ENCODE results near the gene C20orf96. TPM values are rescaled to one million over a fixed set of nuclear protein-coding genes. Genes with fewer than 3 reads are reported as not detected.
A peak's percentile ranks its signal among the peaks of the same experiment; 100 is the strongest.

The C20orf96 gene
- total RNA-seq, 1 donor = 2.2 TPM

DNA sequence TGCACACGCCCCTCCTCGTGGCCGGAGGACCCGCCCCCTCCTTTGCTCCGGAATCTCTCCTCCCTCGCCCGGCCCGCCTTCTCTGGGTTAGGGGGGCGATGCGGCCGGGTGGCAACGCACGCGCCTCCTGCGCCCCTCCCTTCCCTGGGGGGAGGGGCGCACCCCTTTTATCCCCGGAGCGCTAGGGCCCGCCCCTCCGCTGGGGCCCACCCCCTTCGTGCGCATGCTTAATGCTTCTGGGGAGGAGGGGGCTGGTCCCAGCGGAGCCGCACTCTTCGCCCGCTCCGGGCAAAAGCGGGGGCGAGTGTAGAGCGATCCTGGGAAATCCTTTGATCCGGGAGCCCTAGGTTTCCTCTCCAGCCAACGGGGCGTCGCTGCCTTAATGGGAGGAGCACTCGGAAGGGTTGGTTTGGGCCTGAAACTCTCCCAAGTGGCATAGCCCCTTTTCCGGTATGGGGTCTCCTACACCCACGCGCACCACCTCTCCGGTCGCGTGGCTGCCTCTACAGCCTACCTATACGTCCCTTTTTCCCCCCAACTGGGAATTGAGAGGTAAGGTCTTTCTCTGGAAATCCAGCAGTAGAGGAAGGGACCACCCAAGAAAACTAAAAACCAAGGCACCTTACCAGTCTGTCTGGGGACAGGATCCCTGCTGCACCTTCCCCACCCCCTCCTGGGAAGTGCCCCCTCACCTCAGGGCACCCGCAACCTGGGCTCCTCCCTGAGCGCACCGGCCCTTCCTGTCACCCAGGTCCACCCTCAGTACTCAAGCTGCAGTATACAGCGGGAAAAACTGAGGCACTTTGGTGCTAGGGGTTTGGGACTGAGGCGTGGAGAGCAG lies 36.9 kb upstream of the C20orf96 start:
- Histone ChIP-seq H3K4me3 (ENCODE audit: insufficient read depth, low read length) (peak overlapping the region; percentile 86), H4K20me1 (ENCODE audit: insufficient read depth, low read length) (peaks cover 26% of the 10 kb centered on the region), H2AFZ (ENCODE audit: low read length) (peak overlapping the region; percentile 51), H3K27me3 (ENCODE audit: insufficient read depth, low read length) (no peaks in the 10 kb centered on the region), H3K79me2 (ENCODE audit: insufficient read depth, low read length) (peaks cover 13% of the 10 kb centered on the region), H3K4me1 (ENCODE audit: insufficient read depth, low read length) (peaks cover 30% of the 10 kb centered on the region), H3K9me3 (ENCODE audit: low read depth, low read length) (no peaks in the 10 kb centered on the region), H3K4me2 (ENCODE audit: insufficient read depth, low read length) (peak overlapping the region; percentile 95), H3K36me3 (ENCODE audit: insufficient read depth, low read length) (no peaks in the 10 kb centered on the region), H3K27ac (ENCODE audit: low read depth, low read length) (peak overlapping the region; percentile 68)
- DNase-seq (ENCODE audit: insufficient read length, low spot score, missing footprints) = peak; percentile 98
- TF ChIP-seq, protein P1, sequence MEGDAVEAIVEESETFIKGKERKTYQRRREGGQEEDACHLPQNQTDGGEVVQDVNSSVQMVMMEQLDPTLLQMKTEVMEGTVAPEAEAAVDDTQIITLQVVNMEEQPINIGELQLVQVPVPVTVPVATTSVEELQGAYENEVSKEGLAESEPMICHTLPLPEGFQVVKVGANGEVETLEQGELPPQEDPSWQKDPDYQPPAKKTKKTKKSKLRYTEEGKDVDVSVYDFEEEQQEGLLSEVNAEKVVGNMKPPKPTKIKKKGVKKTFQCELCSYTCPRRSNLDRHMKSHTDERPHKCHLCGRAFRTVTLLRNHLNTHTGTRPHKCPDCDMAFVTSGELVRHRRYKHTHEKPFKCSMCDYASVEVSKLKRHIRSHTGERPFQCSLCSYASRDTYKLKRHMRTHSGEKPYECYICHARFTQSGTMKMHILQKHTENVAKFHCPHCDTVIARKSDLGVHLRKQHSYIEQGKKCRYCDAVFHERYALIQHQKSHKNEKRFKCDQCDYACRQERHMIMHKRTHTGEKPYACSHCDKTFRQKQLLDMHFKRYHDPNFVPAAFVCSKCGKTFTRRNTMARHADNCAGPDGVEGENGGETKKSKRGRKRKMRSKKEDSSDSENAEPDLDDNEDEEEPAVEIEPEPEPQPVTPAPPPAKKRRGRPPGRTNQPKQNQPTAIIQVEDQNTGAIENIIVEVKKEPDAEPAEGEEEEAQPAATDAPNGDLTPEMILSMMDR (IDR thresholded peaks at IDR 0.05; ENCODE audit: extremely low read depth, low read depth, low read length) = no peak

DNA sequence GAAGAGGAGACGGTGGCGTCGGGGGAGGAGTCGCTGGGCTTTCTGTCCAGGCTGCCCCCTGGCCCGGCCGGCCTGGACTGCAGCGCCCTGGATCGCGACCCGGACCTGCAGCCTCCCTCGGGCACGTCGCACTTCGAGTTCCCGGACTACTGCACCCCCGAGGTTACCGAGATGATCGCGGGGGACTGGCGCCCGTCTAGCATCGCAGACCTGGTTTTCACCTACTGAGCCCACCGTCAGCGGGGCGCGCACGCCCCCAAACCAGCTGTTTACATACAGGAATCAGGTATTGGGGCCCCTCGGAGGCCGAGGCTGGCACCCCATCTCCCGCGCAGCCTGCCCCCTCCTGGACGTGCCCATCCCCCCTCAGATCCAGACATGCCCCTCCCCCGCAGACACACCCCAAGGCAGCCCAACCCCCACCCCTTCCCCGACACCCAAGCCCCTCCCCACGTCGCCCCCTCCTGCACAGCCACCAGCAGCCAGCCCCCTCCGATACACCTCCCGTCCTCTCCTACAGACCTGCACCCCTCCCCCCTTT lies 36.2 kb upstream of the C20orf96 start:
- H2AFZ ChIP-seq (ENCODE audit: low read length) = peak overlapping the region; percentile 22
- H3K9me3 ChIP-seq (ENCODE audit: low read depth, low read length) = no peaks in the 10 kb centered on the region
- no peaks in the 10 kb centered on the region for H3K36me3 ChIP-seq (ENCODE audit: insufficient read depth, low read length)
- H3K4me1 ChIP-seq (ENCODE audit: insufficient read depth, low read length) = peaks cover 30% of the 10 kb centered on the region
- DNase-seq (ENCODE audit: insufficient read length, low spot score, missing footprints) = peak; percentile 67
- TF ChIP-seq, protein P1 (IDR thresholded peaks at IDR 0.05; ENCODE audit: extremely low read depth, low read depth, low read length) = no peak
- H3K4me2 ChIP-seq (ENCODE audit: insufficient read depth, low read length) = peak overlapping the region; percentile 95
- peak overlapping the region; percentile 86 for H3K4me3 ChIP-seq (ENCODE audit: insufficient read depth, low read length)
- no peak overlapping the region for H3K27ac ChIP-seq (ENCODE audit: low read depth, low read length)
- peaks cover 13% of the 10 kb centered on the region for H3K79me2 ChIP-seq (ENCODE audit: insufficient read depth, low read length)
- no peaks in the 10 kb centered on the region for H3K27me3 ChIP-seq (ENCODE audit: insufficient read depth, low read length)
- H4K20me1 ChIP-seq (ENCODE audit: insufficient read depth, low read length) = peaks cover 26% of the 10 kb centered on the region

DNA sequence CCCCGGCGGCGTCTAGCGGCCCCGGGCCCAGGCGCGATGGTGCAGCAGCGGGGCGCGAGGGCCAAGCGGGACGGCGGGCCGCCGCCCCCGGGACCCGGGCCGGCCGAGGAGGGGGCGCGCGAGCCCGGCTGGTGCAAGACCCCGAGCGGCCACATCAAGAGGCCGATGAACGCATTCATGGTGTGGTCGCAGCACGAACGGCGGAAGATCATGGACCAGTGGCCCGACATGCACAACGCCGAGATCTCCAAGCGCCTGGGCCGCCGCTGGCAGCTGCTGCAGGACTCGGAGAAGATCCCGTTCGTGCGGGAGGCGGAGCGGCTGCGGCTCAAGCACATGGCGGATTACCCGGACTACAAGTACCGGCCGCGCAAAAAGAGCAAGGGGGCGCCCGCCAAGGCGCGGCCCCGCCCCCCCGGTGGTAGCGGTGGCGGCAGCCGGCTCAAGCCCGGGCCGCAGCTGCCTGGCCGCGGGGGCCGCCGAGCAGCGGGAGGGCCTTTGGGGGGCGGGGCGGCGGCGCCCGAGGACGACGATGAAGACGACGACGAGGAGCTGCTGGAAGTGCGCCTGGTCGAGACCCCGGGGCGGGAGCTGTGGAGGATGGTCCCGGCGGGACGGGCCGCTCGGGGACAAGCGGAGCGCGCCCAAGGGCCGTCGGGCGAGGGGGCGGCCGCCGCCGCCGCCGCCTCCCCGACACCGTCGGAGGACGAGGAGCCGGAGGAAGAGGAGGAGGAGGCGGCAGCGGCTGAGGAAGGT lies 35.5 kb upstream of the C20orf96 start:
- TF ChIP-seq, protein P1 (IDR thresholded peaks at IDR 0.05; ENCODE audit: extremely low read depth, low read depth, low read length) = no peak
- Histone ChIP-seq H3K27ac (ENCODE audit: low read depth, low read length) (no peak overlapping the region), H3K79me2 (ENCODE audit: insufficient read depth, low read length) (peaks cover 13% of the 10 kb centered on the region), H3K36me3 (ENCODE audit: insufficient read depth, low read length) (no peaks in the 10 kb centered on the region), H3K4me1 (ENCODE audit: insufficient read depth, low read length) (peaks cover 30% of the 10 kb centered on the region), H3K4me3 (ENCODE audit: insufficient read depth, low read length) (peak overlapping the region; percentile 86), H2AFZ (ENCODE audit: low read length) (peak overlapping the region; percentile 76), H3K4me2 (ENCODE audit: insufficient read depth, low read length) (peak overlapping the region; percentile 95), H3K27me3 (ENCODE audit: insufficient read depth, low read length) (no peaks in the 10 kb centered on the region), H4K20me1 (ENCODE audit: insufficient read depth, low read length) (peaks cover 25% of the 10 kb centered on the region), H3K9me3 (ENCODE audit: low read depth, low read length) (no peaks in the 10 kb centered on the region)
- peak; percentile 95 for DNase-seq (ENCODE audit: insufficient read length, low spot score, missing footprints)

All from osteoblast (primary cell).